ENCODE measurements around the gene TRIM67.

GRCh38 chr1:231161667-231162296, at the start of gene TRIM67:
- no peak for TF ChIP-seq POLR2AphosphoS5 (IDR thresholded peaks at IDR 0.05)
- TF ChIP-seq POLR2A (IDR thresholded peaks at IDR 0.05): no peak
